Esophagus (tissue), 2 donors: ENCODE results near the gene CFAP410. TPM values are rescaled to one million over a fixed set of nuclear protein-coding genes. Genes with fewer than 3 reads are reported as not detected.

ENCODE experiments used
- H3K27ac ChIP-seq, 2 donors: one replicate each; pipeline ENCODE4 v1.5.1; 2013; ENCODE audit warnings: low read depth in 2 of 2, mild to moderate bottlenecking in 2 of 2, inconsistent platforms in 1 of 2, low read length in 1 of 2, moderate library complexity in 1 of 2
- H3K27me3 ChIP-seq, 2 donors: one replicate each; pipeline ENCODE4 v1.6.1; 2013; ENCODE audit warnings: low read length in 2 of 2, control low read depth in 1 of 2, mild to moderate bottlenecking in 1 of 2; ENCODE audit not compliant: insufficient read depth in 2 of 2, control insufficient read depth in 1 of 2
- H3K36me3 ChIP-seq, 2 donors: one replicate each; pipeline ENCODE4 v1.6.1; 2013; ENCODE audit warnings: low read length in 1 of 2; ENCODE audit not compliant: control insufficient read depth in 2 of 2, insufficient read depth in 2 of 2
- H3K4me1 ChIP-seq, 2 donors: one replicate each; pipeline ENCODE4 v1.6.1; 2013; ENCODE audit warnings: low read length in 1 of 2; ENCODE audit not compliant: control insufficient read depth in 2 of 2, insufficient read depth in 2 of 2
- H3K4me3 ChIP-seq, 2 donors: one replicate each; pipeline ENCODE4 v1.5.1; 2013; ENCODE audit warnings: low read length in 2 of 2, mild to moderate bottlenecking in 2 of 2, low read depth in 1 of 2, moderate library complexity in 1 of 2
- H3K9me3 ChIP-seq, 2 donors: one replicate each; pipeline ENCODE4 v1.6.1; 2013; ENCODE audit warnings: mild to moderate bottlenecking in 2 of 2, low read depth in 1 of 2, low read length in 1 of 2, moderate library complexity in 1 of 2; ENCODE audit not compliant: control insufficient read depth in 2 of 2, insufficient read depth in 1 of 2
- WGBS, 2 donors: extraction: QIAGEN DNeasy Blood & Tissue Kit; methylation state at CpG; one replicate each; pipeline ENCODE4 v1.1.7; 2013; 5-methylcytosine and 5-hydroxymethylcytosine counted together
- polyA plus RNA-seq, 2 donors: library from polyadenylated mRNA; stranded (reverse); fragments of 200-250 nt; gene quantifications; one replicate each; pipeline ENCODE4 v1.2.3, GENCODE V29; 2013
- donor health status: healthy with polysubstance abuse.
- donor health status: Bipolar disorder and iron deficiency.

The CFAP410 gene
- polyA plus RNA-seq, 2 donors = 13.9 to 19.1 TPM

DNA sequence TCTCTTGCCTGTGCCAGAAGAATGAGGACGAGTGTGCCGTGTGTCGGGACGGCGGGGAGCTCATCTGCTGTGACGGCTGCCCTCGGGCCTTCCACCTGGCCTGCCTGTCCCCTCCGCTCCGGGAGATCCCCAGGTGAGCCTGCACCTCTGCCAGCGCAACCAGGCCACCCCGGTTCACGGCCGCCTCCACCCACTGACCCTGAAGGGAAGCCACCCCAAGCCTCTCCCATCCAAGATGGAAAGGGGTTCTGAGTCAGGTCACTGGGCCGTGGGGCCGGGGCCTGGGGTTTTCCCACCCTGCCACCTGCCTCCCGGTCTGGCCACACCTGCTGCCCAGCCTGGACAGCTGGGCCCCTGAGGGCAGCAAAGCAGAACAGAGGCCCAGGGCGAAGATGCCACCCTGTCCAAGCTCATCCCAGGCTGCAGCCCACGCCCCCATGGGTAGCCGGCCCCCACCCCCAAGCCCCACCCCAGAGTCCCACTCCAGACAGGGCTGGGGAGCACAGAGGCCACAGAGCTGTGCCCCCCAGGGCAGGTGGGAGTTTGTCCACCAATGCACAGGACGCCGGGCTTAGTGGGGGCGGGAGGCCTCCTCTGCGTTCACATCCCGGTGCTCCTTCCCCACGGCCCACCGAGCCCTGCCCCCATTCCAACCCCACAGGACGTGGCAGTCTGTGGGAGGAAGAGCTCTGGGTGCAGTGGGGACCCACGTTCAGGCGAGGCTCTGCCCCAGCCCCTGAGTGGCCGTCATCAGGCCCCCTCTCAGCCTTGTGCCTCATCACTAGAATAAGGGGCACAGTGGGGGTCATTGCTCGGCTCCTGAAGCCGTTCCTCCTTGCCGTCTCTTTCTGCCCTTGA is 47.9 kb downstream of the CFAP410 start:
- WGBS, 2 donors = 71 to 80% methylated on average over 31 to 33 of the region's 33 CpGs
- Histone ChIP-seq H3K4me1 (peaks cover 2% of the 10 kb centered on the region in 2 donors), H3K9me3 (no peaks in the 10 kb centered on the region), H3K36me3 (no peaks in the 10 kb centered on the region), H3K4me3 (no peak overlapping the region), H3K27ac (no peak overlapping the region), H3K27me3 (no peaks in the 10 kb centered on the region)

DNA sequence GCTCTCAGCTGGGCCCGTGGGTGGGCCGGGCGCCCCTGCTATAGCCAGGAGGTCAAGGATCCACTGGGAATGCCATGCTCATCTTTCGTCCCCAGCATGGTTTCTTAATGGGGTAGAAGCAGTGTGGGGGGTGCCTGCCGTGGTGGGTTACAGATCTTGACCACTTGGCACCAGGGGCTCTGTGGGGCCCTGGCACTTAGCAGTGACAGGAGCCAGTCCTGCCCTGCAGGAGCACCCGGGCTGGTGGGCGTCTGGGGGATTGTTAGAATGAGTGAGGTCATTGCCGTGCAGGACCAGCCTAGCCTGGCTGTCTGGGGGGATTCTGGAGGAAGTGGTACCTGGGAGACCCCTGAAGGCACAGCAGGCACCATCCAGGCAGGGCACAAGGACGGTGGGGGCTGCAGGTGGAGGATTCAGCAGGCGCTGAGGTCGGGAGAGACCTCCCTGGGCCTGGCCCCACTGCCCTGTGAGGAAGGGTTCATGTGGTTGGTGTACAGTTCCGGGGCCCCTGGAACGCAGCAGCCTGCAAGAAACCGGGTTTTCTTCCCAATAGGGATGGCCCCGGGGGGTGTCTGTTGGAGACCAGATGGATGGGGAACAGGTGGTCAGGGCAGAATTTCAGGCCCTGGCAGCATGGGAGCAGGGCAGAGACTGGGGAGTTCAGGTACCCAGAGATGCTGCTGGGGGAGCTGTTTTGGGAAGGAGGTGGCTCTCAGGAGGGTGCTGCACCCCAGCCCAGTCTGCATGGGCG is 48.7 kb downstream of the CFAP410 start:
- 78 to 79% methylated on average over 16 of the region's 16 CpGs for WGBS, 2 donors
- no peaks in the 10 kb centered on the region for H3K27me3 ChIP-seq

DNA sequence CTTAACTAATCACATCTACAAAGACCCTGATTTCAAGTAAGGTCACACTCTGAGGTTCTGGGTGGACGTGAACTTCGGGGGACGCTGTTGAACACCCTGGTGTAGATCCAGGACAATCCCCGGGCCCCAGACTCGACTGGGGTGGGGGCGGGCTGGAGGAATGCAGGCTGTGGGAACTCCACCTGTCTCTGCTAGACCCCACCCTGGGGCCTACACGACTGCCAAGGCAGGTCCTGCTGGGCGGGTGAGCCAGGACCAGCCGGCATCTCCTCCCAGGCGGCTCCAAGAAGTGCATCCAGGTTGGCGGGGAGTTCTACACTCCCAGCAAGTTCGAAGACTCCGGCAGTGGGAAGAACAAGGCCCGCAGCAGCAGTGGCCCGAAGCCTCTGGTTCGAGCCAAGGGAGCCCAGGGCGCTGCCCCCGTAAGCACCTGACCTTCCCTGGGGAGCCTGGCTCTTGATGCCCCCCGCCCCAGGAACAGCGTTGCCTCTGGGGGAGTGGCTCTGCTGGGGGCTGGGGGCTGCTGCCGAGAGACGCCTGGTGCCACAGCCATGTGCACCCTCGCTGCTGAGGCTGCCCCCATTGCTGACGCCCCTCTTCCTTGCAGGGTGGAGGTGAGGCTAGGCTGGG is 49.7 kb downstream of the CFAP410 start:
- Histone ChIP-seq H3K27ac (no peak overlapping the region), H3K9me3 (no peaks in the 10 kb centered on the region), H3K4me3 (no peak overlapping the region), H3K36me3 (no peaks in the 10 kb centered on the region), H3K27me3 (no peaks in the 10 kb centered on the region), H3K4me1 (peaks cover 0 to 7% of the 10 kb centered on the region in 2 donors)
- 75 to 78% methylated on average over 24 of the region's 24 CpGs for WGBS, 2 donors

More for the DNA sequence above, 48.7 kb downstream of the CFAP410 start:
- H3K27ac ChIP-seq = no peak overlapping the region
- H3K4me3 ChIP-seq = no peak overlapping the region
- H3K4me1 ChIP-seq = peaks cover 2 to 7% of the 10 kb centered on the region in 2 donors
- H3K9me3 ChIP-seq = no peaks in the 10 kb centered on the region
- no peaks in the 10 kb centered on the region for H3K36me3 ChIP-seq

DNA sequence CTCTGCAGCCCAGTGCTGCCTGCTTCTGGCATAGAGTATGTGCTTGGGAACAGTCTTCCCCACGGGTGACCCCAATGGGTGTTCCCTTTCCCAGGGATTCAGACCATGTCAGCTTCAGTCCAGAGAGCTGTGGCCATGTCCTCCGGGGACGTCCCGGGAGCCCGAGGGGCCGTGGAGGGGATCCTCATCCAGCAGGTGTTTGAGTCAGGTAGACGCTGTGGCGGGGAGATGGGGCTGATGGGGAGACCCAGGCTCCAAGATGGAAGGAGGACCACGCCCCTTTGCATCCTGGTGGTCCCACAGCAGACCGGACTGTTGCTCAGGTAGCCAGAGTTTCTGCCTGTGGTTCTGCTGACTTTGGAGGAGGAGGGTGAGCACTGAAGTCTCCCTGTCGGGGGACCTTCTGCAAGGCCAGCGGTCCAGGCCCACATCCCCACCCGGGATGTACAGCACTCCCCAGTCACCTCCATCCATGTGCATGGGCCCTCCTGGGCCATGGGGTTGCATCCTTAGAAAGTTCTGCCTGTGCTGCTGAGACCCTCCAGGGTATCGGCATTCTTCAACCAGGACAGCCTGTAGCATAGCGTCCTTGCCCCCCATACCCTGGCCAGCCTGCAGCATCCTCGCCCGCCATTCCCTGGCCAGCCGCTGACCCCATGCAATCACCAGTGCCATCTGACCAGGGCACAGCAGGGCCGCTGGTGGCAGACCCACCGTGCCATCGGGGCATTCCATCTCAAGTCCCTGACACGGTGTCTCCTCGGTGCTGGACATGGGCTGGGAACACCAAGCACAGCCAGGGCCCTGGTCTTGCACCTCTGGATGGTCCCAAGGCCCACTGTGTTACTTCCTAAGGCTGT is 50.7 kb downstream of the CFAP410 start:
- H3K27me3 ChIP-seq = no peaks in the 10 kb centered on the region
- WGBS, 2 donors = 86 to 90% methylated on average over 23 of the region's 23 CpGs
- no peak overlapping the region for H3K4me3 ChIP-seq
- H3K4me1 ChIP-seq = peaks cover 0 to 5% of the 10 kb centered on the region in 2 donors
- H3K36me3 ChIP-seq = no peaks in the 10 kb centered on the region
- no peak overlapping the region for H3K27ac ChIP-seq
- no peaks in the 10 kb centered on the region for H3K9me3 ChIP-seq

DNA sequence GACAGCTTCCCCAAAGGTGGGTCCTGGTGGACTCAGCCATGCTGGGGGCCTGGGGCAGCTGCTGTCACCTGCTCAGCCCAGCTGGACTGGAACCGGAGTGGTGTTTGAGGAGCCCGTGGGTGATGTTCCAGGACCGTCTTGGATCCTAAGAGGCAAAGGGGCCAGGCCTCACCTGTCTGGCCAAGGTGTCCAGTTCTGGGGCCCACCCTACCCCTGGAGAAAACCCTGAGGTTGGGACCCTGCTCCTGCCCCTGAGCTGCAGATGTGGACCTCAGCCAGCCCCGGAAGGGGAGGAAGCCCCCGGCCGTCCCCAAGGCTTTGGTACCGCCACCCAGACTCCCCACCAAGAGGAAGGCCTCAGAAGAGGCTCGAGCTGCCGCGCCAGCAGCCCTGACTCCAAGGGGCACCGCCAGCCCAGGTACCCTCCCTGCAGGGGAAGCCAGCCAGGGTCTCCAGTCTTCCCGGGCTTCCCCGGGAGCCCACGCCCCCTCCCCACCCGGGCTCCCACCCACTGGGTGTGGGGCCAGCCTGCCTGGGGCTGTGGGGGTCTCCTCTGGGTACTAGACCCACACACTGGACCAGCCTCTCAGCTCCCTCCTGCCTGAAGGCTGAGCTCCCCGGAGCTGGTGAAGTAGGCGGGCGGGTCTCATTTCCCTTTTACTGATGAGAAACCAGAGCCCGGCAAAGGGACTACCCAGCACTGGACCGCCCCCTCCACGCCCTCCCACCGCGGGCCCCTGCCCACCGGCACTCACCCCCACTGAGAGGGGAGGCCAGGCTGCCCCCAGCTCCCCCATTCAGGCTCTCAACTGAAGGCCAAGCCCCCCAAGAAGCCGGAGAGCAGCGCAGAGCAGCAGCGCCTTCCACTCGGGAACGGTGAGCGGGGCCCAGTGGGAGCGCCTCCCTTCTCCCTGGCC is 52.2 kb downstream of the CFAP410 start:
- H3K4me3 ChIP-seq = no peak overlapping the region
- no peaks in the 10 kb centered on the region for H3K9me3 ChIP-seq
- no peaks in the 10 kb centered on the region for H3K27me3 ChIP-seq
- H3K4me1 ChIP-seq = peaks cover 0 to 5% of the 10 kb centered on the region in 2 donors
- no peak overlapping the region for H3K27ac ChIP-seq
- WGBS, 2 donors = 67 to 68% methylated on average over 31 of the region's 31 CpGs
- H3K36me3 ChIP-seq = no peaks in the 10 kb centered on the region

DNA sequence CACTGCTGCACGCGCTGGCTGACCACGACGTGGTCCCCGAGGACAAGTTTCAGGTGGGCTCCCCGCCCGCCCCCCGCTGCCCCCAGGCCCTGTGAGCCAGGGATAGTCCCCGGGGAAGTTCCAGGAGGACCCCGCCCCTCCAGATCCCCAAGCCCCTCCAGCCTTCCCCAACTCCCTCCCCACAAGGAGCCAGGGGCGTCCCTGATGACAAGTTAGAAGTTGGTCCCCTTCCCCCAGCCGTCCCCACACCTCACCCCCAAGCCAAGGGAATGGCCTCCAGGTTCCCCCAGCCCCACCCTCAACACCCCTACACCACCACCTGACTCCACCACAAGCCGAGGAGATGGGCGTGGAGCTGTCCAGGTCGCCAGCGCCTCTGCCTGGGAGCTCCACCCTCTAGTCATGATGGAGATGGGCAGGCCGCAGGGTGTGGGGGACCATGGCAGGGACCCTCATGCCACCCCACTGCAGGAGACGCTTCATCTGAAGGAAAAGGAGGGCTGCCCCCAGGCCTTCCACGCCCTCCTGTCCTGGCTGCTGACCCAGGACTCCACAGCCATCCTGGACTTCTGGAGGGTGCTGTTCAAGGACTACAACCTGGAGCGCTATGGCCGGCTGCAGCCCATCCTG is 53.0 kb downstream of the CFAP410 start:
- Histone ChIP-seq H3K4me1 (peaks cover 0 to 5% of the 10 kb centered on the region in 2 donors), H3K4me3 (no peak overlapping the region), H3K36me3 (no peaks in the 10 kb centered on the region), H3K27ac (no peak overlapping the region), H3K9me3 (no peaks in the 10 kb centered on the region), H3K27me3 (no peaks in the 10 kb centered on the region)
- 50 to 51% methylated on average over 18 to 21 of the region's 21 CpGs for WGBS, 2 donors

DNA sequence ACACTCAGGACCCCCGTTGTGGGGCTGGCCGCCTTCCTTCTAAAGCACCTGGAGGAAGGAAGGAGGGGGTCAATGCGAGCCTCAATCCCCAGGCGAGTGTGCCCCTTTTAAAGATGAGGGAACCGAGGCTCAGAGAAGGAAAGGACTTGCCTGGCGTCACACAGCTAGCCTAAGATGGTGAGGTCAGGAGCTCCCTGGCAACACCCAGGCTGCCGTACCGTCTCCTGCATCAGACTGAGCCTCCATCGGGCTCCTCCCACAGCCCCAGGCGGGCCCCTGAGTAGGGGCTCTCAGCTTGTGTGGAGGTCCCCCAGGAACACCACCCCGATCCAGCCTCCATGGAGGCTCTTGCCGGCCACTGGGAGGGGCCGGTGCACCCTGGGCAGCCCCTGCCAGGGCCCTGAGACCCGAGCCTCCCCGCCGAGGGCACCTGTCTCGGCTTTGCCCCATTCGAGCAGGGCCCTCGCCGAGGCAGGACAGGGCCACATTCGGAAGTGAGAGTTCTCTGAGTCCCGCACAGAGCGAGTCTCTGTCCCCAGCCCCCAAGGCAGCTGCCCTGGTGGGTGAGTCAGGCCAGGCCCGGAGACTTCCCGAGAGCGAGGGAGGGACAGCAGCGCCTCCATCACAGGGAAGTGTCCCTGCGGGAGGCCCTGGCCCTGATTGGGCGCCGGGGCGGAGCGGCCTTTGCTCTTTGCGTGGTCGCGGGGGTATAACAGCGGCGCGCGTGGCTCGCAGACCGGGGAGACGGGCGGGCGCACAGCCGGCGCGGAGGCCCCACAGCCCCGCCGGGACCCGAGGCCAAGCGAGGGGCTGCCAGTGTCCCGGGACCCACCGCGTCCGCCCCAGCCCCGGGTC is 53.8 kb downstream of the CFAP410 start, which contains the start of gene AIRE:
AIRE (plus strand) TSS at position 739 of the 855 bp plus-strand sequence. CDS start 131 bp downstream, outside the sequence.
- H3K36me3 ChIP-seq = no peaks in the 10 kb centered on the region
- no peak within 1 kb of the TSS for H3K4me3 ChIP-seq
- H3K27ac ChIP-seq = no peak within 1 kb of the TSS
- H3K9me3 ChIP-seq = no peaks in the 10 kb centered on the region
- 31% methylated on average over 44 to 56 of the region's 56 CpGs for WGBS, 2 donors
- H3K4me1 ChIP-seq = peaks cover 0 to 5% of the 10 kb centered on the region in 2 donors
- no peaks in the 10 kb centered on the region for H3K27me3 ChIP-seq
